ENCODE results near the gene SNTN.
"Not testable (repeated sequence)": the region's sequence is repeated elsewhere in the genome, so short reads cannot be mapped to it uniquely, and the experiment has no call there.

The SNTN gene

GRCh38 chr3:63642488-63642887, 10.0 kb upstream of the SNTN start:
- H3K27me3 ChIP-seq: no peaks in the 10 kb centered on the region
- no peak for TF ChIP-seq CTCF (IDR thresholded peaks at IDR 0.05)
- H3K36me3 ChIP-seq: no peaks in the 10 kb centered on the region
- no peak overlapping the region for H3K4me3 ChIP-seq (ENCODE audit: low read depth in 1 of 2, low read length in 1 of 2)
- H3K27ac ChIP-seq: no peak overlapping the region
- H3K4me1 ChIP-seq (ENCODE audit: control insufficient read depth in 1 of 2, insufficient read depth in 1 of 2, low read depth in 1 of 2, low read length in 1 of 2): no peaks in the 10 kb centered on the region
- no peaks in the 10 kb centered on the region for H3K9me3 ChIP-seq

GRCh38 chr3:63644212-63644797, 8.2 kb upstream of the SNTN start:
- H3K4me3 ChIP-seq (ENCODE audit: low read depth in 1 of 2, low read length in 1 of 2): no peak overlapping the region
- no peaks in the 10 kb centered on the region for H3K36me3 ChIP-seq
- no peaks in the 10 kb centered on the region for H3K4me1 ChIP-seq (ENCODE audit: control insufficient read depth in 1 of 2, insufficient read depth in 1 of 2, low read depth in 1 of 2, low read length in 1 of 2)
- H3K9me3 ChIP-seq: no peaks in the 10 kb centered on the region
- no peaks in the 10 kb centered on the region for H3K27me3 ChIP-seq
- no peak for TF ChIP-seq CTCF (IDR thresholded peaks at IDR 0.05)
- no peak overlapping the region for H3K27ac ChIP-seq

- not testable (repeated sequence) for H3K27ac ChIP-seq; H3K4me1 ChIP-seq (ENCODE audit: control insufficient read depth in 1 of 2, insufficient read depth in 1 of 2, low read depth in 1 of 2, low read length in 1 of 2); H3K36me3 ChIP-seq; H3K27me3 ChIP-seq; H3K4me3 ChIP-seq (ENCODE audit: low read depth in 1 of 2, low read length in 1 of 2); H3K9me3 ChIP-seq
Measured at GRCh38 chr3:63644928-63645781, 7.3 kb upstream of the SNTN start.

GRCh38 chr3:63654211-63654610, 1.7 kb downstream of the SNTN start:
- Histone ChIP-seq H3K4me3 (ENCODE audit: low read depth in 1 of 2, low read length in 1 of 2) (no peak overlapping the region), H3K4me1 (ENCODE audit: control insufficient read depth in 1 of 2, insufficient read depth in 1 of 2, low read depth in 1 of 2, low read length in 1 of 2) (no peaks in the 10 kb centered on the region), H3K27me3 (no peaks in the 10 kb centered on the region), H3K36me3 (no peaks in the 10 kb centered on the region), H3K27ac (no peak overlapping the region), H3K9me3 (no peaks in the 10 kb centered on the region)
- TF ChIP-seq CTCF (IDR thresholded peaks at IDR 0.05): no peak

GRCh38 chr3:63654931-63655330, 2.5 kb downstream of the SNTN start:
- Histone ChIP-seq H3K4me1 (ENCODE audit: control insufficient read depth in 1 of 2, insufficient read depth in 1 of 2, low read depth in 1 of 2, low read length in 1 of 2) (no peaks in the 10 kb centered on the region), H3K27ac (no peak overlapping the region), H3K27me3 (no peaks in the 10 kb centered on the region), H3K9me3 (no peaks in the 10 kb centered on the region), H3K4me3 (ENCODE audit: low read depth in 1 of 2, low read length in 1 of 2) (no peak overlapping the region), H3K36me3 (no peaks in the 10 kb centered on the region)
- TF ChIP-seq CTCF (IDR thresholded peaks at IDR 0.05): no peak

GRCh38 chr3:63655519-63655918, 3.0 kb downstream of the SNTN start:
- H3K27me3 ChIP-seq: no peaks in the 10 kb centered on the region
- no peaks in the 10 kb centered on the region for H3K4me1 ChIP-seq (ENCODE audit: control insufficient read depth in 1 of 2, insufficient read depth in 1 of 2, low read depth in 1 of 2, low read length in 1 of 2)
- H3K9me3 ChIP-seq: no peaks in the 10 kb centered on the region
- no peak overlapping the region for H3K4me3 ChIP-seq (ENCODE audit: low read depth in 1 of 2, low read length in 1 of 2)
- no peak overlapping the region for H3K27ac ChIP-seq
- TF ChIP-seq CTCF (IDR thresholded peaks at IDR 0.05): no peak
- no peaks in the 10 kb centered on the region for H3K36me3 ChIP-seq
